Subcutaneous adipose tissue (tissue), 4 donors: Measurements from ENCODE around the gene FAAH. TPM values are rescaled to one million over a fixed set of nuclear protein-coding genes. Genes with fewer than 3 reads are reported as not detected.

ENCODE experiments used
- CTCF ChIP-seq: fragments of 450-650 bp; IDR thresholded peaks from one replicate; pipeline ENCODE4 v1.5.1; 2016; ENCODE audit warnings: low read depth, mild to moderate bottlenecking, control low read depth, antibody characterized with exemption, moderate library complexity
- total RNA-seq, 4 donors: library from RNA; depleted of rRNA; stranded (reverse); fragments of >200 nt; gene quantifications; one replicate each; pipeline ENCODE4 v1.1.0, GENCODE V29; 2016

The FAAH gene
- 10 to 100 TPM; 11.9 to 69.3 (median 17.6) TPM for total RNA-seq

DNA sequence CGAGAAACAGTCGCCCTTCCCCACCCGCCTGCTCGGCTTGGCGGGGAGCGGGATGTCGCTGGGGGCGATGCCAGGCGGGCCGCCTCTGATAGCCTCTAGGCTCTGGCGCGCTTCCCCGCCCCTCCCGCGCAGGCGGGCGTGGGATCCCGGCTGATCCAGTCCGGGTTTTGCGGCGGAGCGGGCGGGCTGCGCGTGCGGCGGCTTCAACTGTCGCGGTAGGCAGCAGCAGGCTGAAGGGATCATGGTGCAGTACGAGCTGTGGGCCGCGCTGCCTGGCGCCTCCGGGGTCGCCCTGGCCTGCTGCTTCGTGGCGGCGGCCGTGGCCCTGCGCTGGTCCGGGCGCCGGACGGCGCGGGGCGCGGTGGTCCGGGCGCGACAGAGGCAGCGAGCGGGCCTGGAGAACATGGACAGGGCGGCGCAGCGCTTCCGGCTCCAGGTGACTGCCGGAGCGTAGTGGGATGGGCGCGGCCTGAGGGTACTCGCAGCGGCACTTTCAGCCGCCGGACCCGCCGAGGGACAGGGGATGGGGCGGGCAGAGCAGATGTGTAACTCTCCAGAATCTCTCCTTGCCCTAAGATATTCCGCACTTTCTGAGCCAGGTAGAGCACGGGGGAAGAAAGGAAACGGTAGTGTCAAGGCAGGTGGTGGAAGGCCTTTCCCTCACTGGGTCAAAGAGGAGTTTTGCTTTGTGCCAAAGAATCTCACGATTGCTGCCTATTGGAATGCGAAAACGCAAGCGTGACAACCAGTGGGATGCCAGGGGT lies at the start of gene FAAH:
FAAH (plus strand) TSS at position 210 of the 764 bp plus-strand sequence; CDS start at position 242, 32 bp downstream.
- TF ChIP-seq CTCF = no peak

GRCh38 chr1:46344481-46344880 lies 49.6 kb upstream of the FAAH start:
- TF ChIP-seq CTCF = no peak

DNA sequence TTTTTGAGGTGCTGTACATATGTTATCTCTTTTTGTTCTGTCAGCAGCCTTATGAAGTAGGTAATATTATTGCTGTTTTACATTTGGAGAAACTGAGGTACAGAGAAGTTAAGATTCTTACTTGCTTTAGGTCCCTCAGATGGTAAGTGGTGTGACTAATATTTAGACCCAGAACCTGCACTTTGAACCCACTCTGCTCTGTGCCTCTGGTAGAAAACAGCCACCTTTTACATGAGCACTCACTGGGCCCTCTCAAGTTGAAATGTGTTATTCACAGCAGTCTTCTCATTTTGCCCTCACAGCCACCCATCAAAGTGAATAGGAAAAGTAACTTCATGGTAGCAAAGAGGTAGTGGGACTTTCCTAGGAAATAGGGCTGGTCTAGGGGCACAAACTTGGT lies 48.8 kb upstream of the FAAH start:
- no peak for TF ChIP-seq CTCF

DNA sequence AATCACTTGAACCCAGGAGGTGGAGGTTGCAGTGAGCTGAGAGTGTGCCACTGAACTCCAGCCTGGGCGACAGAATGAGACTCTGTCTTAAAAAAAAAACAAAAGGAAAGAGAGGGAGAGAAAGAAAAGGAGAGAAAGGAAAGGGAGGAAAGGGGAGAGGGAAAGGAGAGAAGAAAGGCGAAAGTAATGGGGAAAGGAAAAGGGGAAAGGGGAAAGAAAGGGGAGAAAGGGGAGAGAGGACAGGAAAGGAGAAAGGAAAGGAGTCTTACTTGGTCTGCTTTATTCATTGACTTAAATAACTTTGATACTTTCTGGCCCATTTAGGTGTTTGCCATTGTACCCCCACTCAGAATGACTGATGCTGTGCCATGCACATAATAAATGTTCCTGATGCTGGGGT lies 41.8 kb upstream of the FAAH start:
- TF ChIP-seq CTCF = no peak

- no peak for TF ChIP-seq CTCF
These were observed 32.0 kb upstream of the FAAH start for GRCh38 chr1:46362158-46362557.

DNA sequence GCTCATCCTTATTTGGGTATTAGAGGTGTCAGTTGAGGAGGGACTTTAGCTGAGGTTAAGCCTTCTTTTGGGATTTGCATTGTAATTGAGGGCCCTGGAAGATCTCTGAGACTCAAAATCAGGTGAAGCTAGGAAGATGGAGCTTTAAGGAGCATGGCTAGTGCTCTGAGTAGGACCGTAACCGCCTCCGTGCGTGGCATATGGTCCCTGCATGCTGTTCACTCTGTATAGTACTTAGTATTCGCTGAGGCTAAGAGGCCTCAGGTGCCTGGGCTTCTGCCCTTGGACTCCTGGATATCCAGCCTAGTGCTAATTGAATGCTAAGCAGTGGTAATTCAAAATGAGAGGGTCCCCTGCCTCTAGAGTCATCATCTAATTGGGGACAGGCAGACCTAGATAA lies 31.0 kb upstream of the FAAH start:
- TF ChIP-seq CTCF = no peak

- no peak for TF ChIP-seq CTCF
These were observed 29.5 kb upstream of the FAAH start for GRCh38 chr1:46364612-46365011.
